SU-DHL-6 (cell line): Measurements from ENCODE around the gene SLC25A26.

Experiments
- EZH2phosphoT487 ChIP-seq: fragments of 200-600 bp; sonication (generic), shearing (Covaris generic); conservative IDR thresholded peaks from 2 replicates; pipeline ENCODE4 v1.6.1; 2018; ENCODE audit warnings: mild to moderate bottlenecking, antibody characterized with exemption, low read length, moderate library complexity, mixed read lengths
- TF ChIP-seq, protein P1 (sequence below): fragments of 200-600 bp; sonication (generic); IDR thresholded peaks from one replicate; pipeline ENCODE4 v1.5.1; 2017; ENCODE audit warnings: antibody characterized with exemption, mild to moderate bottlenecking, low read length, moderate library complexity; ENCODE audit not compliant: insufficient read depth, poor library complexity, severe bottlenecking

DNA sequence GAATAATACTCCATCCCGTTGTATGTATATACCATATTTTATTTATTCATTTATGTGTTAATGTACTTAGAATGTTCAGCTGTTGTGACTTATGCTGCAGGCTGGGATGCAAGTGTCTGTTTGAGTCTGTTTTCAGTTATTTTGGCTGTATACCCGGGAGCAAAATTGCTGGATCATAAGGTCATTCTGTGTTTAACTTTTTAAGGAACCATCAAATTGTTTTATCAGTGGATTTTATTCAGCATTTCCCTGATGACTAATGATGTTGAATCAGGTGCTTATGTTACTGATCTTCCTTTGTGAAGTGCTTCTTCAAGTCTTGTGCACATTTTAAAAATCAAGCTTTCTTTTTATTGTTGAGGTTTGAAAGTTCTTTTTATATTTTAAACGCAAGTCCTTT, 118.1 kb downstream of the SLC25A26 start:
- TF ChIP-seq, protein P1, sequence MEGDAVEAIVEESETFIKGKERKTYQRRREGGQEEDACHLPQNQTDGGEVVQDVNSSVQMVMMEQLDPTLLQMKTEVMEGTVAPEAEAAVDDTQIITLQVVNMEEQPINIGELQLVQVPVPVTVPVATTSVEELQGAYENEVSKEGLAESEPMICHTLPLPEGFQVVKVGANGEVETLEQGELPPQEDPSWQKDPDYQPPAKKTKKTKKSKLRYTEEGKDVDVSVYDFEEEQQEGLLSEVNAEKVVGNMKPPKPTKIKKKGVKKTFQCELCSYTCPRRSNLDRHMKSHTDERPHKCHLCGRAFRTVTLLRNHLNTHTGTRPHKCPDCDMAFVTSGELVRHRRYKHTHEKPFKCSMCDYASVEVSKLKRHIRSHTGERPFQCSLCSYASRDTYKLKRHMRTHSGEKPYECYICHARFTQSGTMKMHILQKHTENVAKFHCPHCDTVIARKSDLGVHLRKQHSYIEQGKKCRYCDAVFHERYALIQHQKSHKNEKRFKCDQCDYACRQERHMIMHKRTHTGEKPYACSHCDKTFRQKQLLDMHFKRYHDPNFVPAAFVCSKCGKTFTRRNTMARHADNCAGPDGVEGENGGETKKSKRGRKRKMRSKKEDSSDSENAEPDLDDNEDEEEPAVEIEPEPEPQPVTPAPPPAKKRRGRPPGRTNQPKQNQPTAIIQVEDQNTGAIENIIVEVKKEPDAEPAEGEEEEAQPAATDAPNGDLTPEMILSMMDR: no peak
- no peak for TF ChIP-seq EZH2phosphoT487
